HUES64 (cell line): ENCODE results near the gene GTF2H4.
A peak's percentile ranks its signal among the peaks of the same experiment; 100 is the strongest.

Experiments used
- H3K27ac ChIP-seq: 2 replicates; pipeline ENCODE4 v1.7.0; 2013; ENCODE audit warnings: low read depth, low read length, inconsistent platforms
- H3K27me3 ChIP-seq: 2 replicates; pipeline ENCODE4 v1.6.1; 2013; ENCODE audit warnings: mild to moderate bottlenecking, low read length; ENCODE audit not compliant: insufficient read depth
- H3K36me3 ChIP-seq: 2 replicates; pipeline ENCODE4 v1.6.1; 2013; ENCODE audit warnings: mild to moderate bottlenecking, low read length; ENCODE audit not compliant: insufficient read depth
- H3K4me1 ChIP-seq: 2 replicates; pipeline ENCODE4 v1.6.1; 2013; ENCODE audit warnings: mild to moderate bottlenecking, low read length, moderate library complexity; ENCODE audit not compliant: insufficient read depth
- H3K4me3 ChIP-seq: 2 replicates; pipeline ENCODE4 v1.5.1; 2013; ENCODE audit warnings: mild to moderate bottlenecking, low read length, moderate library complexity
- H3K9ac ChIP-seq: 2 replicates; pipeline ENCODE4 v1.6.1; 2013; ENCODE audit warnings: mild to moderate bottlenecking, low read depth, low read length
- H3K9me3 ChIP-seq: 2 replicates; pipeline ENCODE4 v1.6.1; 2013; ENCODE audit warnings: low read depth, low read length; ENCODE audit not compliant: insufficient read depth
- WGBS: fragments of 150-250, 120-280 bp; methylation state at CpG from one replicate; pipeline ENCODE4 v1.1.7; 2013; ENCODE audit warnings: missing lambda C conversion rate; 5-methylcytosine and 5-hydroxymethylcytosine counted together

Gene GTF2H4

DNA sequence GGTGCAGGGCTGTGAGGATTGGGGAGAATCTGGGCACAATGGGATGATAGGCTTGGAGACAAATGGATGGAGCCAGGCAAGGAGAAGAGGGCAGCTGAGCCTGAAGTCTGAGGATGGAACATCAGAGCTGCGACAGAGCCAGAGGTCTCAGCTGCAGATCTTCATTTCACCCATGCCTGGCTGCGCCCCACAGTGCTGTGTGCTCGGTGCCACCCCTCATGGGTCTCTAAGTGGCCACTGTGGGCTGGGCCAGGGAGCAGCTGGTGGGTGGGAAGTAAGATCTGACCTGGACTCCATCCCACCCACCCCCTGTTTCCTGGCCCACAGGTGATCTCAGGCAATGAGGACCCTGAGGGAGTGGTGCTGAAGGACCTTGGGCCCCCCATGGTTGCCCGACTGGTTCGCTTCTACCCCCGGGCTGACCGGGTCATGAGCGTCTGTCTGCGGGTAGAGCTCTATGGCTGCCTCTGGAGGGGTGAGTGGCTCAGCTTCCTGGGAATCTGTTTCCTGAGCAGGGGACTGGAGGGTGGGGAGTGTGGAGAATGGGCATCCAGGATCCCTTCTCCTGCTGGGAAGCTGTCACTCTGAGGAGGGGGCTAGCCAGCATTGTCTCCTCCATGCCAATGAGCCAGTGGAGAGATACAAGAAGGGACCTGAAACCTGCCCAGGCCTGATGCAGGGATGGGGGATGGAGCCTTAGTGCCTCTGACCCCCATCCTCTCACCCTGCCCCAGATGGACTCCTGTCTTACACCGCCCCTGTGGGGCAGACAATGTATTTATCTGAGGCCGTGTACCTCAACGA is 17.2 kb upstream of the GTF2H4 start:
- Histone ChIP-seq H3K27ac (0 out of 2 replicates have a peak overlapping the region, but pooled peaks have one; percentile 29), H3K9me3 (no peaks in the 10 kb centered on the region), H3K9ac (no peak overlapping the region), H3K27me3 (no peaks in the 10 kb centered on the region), H3K36me3 (peaks cover 81% of the 10 kb centered on the region), H3K4me3 (no peak overlapping the region), H3K4me1 (peaks cover 24% of the 10 kb centered on the region)
- WGBS, result 88% methylated on average over 12 of the region's 12 CpGs

DNA sequence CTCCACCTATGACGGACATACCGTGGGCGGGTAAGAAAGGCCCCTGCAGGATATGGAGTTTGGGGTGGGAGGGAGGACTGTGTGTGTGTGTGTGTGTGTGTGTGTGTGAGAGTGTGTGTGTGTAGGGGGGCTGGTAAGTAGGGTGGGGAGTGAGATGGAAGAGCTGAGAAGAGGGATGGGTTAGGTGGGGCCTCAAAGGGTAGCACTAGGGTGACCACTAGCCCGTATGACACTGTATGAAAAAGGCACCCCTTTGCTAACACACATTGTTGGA is 16.6 kb upstream of the GTF2H4 start:
- H3K36me3 ChIP-seq, result peaks cover 86% of the 10 kb centered on the region

DNA sequence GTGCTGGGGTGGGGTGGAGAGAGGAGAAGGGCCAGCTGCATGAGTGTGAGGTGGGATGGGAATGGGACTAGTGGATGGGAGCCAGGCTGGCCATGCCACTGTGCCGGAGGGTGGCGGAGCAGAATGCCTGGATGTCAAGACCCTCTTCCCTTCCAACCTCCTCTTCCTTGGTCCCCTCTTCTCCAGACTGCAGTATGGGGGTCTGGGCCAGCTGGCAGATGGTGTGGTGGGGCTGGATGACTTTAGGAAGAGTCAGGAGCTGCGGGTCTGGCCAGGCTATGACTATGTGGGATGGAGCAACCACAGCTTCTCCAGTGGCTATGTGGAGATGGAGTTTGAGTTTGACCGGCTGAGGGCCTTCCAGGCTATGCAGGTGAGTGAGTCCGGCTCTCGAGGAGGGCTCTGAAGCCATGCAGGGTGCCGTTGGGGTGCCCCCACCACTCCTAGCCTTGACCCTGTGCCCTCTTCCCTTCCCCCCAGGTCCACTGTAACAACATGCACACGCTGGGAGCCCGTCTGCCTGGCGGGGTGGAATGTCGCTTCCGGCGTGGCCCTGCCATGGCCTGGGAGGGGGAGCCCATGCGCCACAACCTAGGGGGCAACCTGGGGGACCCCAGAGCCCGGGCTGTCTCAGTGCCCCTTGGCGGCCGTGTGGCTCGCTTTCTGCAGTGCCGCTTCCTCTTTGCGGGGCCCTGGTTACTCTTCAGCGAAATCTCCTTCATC is 16.0 kb upstream of the GTF2H4 start:
- Histone ChIP-seq H3K9me3 (no peaks in the 10 kb centered on the region), H3K27me3 (no peaks in the 10 kb centered on the region), H3K9ac (no peak overlapping the region), H3K36me3 (peaks cover 92% of the 10 kb centered on the region), H3K4me1 (peaks cover 17% of the 10 kb centered on the region), H3K27ac (no peak overlapping the region), H3K4me3 (no peak overlapping the region)
- 92% methylated on average over 19 of the region's 21 CpGs for WGBS

More for the DNA sequence above, 16.6 kb upstream of the GTF2H4 start:
- Histone ChIP-seq H3K9me3 (no peaks in the 10 kb centered on the region), H3K27ac (no peak overlapping the region), H3K4me1 (peaks cover 23% of the 10 kb centered on the region), H3K27me3 (no peaks in the 10 kb centered on the region), H3K9ac (no peak overlapping the region), H3K4me3 (no peak overlapping the region)
- 91% methylated on average over 4 of the region's 4 CpGs for WGBS

DNA sequence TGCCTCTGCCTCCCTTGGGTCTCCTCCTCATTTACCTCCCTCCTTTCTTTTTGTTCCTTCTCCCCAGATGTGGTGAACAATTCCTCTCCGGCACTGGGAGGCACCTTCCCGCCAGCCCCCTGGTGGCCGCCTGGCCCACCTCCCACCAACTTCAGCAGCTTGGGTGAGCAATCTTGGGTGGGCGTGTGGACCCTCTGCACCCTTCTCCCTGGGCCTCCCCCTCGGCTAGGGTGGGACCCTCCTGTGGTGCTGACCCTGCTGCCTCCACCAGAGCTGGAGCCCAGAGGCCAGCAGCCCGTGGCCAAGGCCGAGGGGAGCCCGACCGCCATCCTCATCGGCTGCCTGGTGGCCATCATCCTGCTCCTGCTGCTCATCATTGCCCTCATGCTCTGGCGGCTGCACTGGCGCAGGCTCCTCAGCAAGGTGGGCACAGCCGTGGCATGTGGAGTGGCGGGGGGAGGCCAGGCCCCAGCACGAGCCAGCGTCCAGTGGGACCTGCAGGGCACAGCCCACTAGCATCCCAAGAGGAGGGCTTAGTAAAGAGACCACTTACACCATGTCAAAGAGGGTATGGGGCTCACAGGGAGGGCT is 14.9 kb upstream of the GTF2H4 start:
- WGBS, result 89% methylated on average over 16 of the region's 16 CpGs
- no peak overlapping the region for H3K27ac ChIP-seq

DNA sequence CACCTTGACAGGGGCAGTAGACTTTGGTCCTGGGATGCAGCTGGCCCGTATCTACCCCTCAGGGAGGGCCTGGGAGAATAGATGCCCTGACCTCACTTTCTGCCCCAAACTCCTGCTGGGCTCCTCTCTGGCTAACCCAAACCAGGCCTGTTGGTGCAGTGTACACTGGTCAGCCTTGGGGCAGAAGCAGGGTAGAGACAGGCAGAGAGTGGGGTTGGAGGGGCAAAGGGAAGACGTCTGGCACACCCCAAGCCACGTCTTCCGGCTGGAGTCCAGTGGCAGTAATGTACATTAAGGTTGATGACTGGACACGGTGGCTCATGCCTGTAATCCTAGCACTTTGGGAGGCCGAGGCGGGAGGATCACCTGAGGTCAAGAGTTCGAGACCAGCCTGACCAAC is 14.3 kb upstream of the GTF2H4 start:
- no peaks in the 10 kb centered on the region for H3K27me3 ChIP-seq
- no peak overlapping the region for H3K4me3 ChIP-seq
- H3K4me1 ChIP-seq, result peaks cover 2% of the 10 kb centered on the region; the same call in 1 of the 2 replicates
- H3K9me3 ChIP-seq, result no peaks in the 10 kb centered on the region
- H3K36me3 ChIP-seq, result peaks cover 99% of the 10 kb centered on the region
- 93% methylated on average over 8 of the region's 8 CpGs for WGBS
- H3K27ac ChIP-seq, result no peak overlapping the region
- H3K9ac ChIP-seq, result no peak overlapping the region

More for the DNA sequence above, 14.9 kb upstream of the GTF2H4 start:
- no peaks in the 10 kb centered on the region for H3K27me3 ChIP-seq
- peaks cover 7% of the 10 kb centered on the region; the same call in 1 of the 2 replicates for H3K4me1 ChIP-seq
- H3K36me3 ChIP-seq, result peaks cover 96% of the 10 kb centered on the region
- no peak overlapping the region for H3K9ac ChIP-seq
- no peaks in the 10 kb centered on the region for H3K9me3 ChIP-seq
- no peak overlapping the region for H3K4me3 ChIP-seq

DNA sequence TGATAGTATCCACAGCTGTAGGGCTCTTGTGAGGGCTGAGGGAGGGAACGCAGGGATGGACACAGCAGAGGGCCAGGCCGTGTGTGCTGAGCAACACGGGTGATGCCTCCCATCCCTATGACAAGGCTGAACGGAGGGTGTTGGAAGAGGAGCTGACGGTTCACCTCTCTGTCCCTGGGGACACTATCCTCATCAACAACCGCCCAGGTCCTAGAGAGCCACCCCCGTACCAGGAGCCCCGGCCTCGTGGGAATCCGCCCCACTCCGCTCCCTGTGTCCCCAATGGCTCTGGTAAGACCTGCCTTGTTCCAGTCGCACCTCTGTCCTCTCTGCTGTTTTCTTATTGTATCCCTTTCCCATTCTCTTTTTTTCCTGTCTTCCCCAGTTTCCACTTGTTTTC is 13.6 kb upstream of the GTF2H4 start:
- Histone ChIP-seq H3K27ac (no peak overlapping the region), H3K36me3 (peaks cover 99% of the 10 kb centered on the region), H3K4me3 (no peak overlapping the region), H3K4me1 (no peaks in the 10 kb centered on the region), H3K9me3 (no peaks in the 10 kb centered on the region), H3K27me3 (no peaks in the 10 kb centered on the region), H3K9ac (no peak overlapping the region)
- WGBS, result 95% methylated on average over 12 of the region's 12 CpGs

DNA sequence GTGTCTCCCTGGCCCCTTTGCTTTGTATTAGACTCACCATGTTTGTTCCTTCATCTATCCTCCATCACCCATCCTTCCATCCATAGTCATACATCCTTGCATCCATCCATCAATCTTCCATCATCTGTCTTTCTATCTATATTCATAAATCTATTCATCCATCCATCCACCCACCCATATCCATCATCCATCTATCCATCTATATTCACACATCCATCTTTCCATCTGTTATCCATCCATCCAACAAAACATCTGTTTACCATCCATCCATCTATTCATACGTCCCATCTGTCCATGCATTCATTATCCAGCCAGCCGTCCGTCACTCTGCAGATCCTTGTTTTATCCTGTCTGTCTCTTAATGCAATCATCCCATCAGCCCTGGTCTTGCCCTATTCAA is 13.1 kb upstream of the GTF2H4 start:
- Histone ChIP-seq H3K9me3 (no peaks in the 10 kb centered on the region), H3K9ac (no peak overlapping the region), H3K4me1 (no peaks in the 10 kb centered on the region), H3K36me3 (peaks cover 99% of the 10 kb centered on the region), H3K4me3 (no peak overlapping the region), H3K27me3 (no peaks in the 10 kb centered on the region), H3K27ac (no peak overlapping the region)
- 91% methylated on average over 3 of the region's 3 CpGs for WGBS

DNA sequence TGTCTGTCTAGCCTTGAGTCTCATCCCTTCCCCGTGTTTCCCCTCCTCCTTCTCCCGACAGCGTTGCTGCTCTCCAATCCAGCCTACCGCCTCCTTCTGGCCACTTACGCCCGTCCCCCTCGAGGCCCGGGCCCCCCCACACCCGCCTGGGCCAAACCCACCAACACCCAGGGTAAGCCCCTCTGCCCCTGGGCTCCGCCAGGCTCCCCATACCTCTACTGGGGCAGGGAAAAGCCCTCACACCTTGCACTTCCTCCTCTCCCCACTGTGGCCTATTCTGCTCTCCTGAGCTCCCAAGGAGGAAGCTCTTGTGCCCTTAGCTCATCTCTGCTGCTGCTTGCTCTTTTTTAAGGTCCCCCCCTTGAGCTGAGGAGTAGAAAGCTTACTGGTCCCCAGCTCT is 12.7 kb upstream of the GTF2H4 start:
- Histone ChIP-seq H3K36me3 (peaks cover 98% of the 10 kb centered on the region), H3K27me3 (no peaks in the 10 kb centered on the region), H3K4me3 (no peak overlapping the region), H3K27ac (no peak overlapping the region), H3K4me1 (no peaks in the 10 kb centered on the region), H3K9ac (no peak overlapping the region), H3K9me3 (no peaks in the 10 kb centered on the region)
- 87% methylated on average over 10 of the region's 10 CpGs for WGBS

DNA sequence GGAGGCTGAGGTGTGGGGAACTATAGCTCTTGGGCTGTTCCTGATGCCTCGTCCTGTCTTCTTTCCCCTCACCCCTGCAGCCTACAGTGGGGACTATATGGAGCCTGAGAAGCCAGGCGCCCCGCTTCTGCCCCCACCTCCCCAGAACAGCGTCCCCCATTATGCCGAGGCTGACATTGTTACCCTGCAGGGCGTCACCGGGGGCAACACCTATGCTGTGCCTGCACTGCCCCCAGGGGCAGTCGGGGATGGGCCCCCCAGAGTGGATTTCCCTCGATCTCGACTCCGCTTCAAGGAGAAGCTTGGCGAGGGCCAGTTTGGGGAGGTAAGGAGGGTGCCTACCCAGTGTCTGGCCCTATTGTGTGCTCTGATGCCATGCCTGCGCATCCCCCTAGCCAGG is 11.5 kb upstream of the GTF2H4 start:
- H3K9me3 ChIP-seq, result no peaks in the 10 kb centered on the region
- no peak overlapping the region for H3K4me3 ChIP-seq
- peaks cover 86% of the 10 kb centered on the region for H3K36me3 ChIP-seq
- WGBS, result 93% methylated on average over 13 of the region's 13 CpGs
- H3K9ac ChIP-seq, result no peak overlapping the region
- H3K4me1 ChIP-seq, result no peaks in the 10 kb centered on the region
- no peaks in the 10 kb centered on the region for H3K27me3 ChIP-seq
- no peak overlapping the region for H3K27ac ChIP-seq

DNA sequence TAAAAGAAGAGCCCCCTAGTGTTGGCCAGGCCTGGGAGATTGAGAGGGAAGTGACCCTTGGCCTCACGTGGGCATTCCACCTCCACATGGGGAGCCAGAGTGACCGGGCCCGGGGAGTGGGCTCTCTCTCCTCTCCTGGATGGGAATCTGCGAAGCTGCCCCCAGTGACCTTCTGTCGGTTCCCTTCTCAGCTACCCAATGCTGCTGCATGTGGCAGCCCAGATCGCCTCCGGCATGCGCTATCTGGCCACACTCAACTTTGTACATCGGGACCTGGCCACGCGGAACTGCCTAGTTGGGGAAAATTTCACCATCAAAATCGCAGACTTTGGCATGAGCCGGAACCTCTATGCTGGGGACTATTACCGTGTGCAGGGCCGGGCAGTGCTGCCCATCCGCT is 10.1 kb upstream of the GTF2H4 start:
- H3K9ac ChIP-seq, result no peak overlapping the region
- no peaks in the 10 kb centered on the region for H3K9me3 ChIP-seq
- 91% methylated on average over 16 of the region's 16 CpGs for WGBS
- H3K36me3 ChIP-seq, result peaks cover 72% of the 10 kb centered on the region
- no peak overlapping the region for H3K4me3 ChIP-seq
- no peak overlapping the region for H3K27ac ChIP-seq
- H3K27me3 ChIP-seq, result no peaks in the 10 kb centered on the region
- no peaks in the 10 kb centered on the region for H3K4me1 ChIP-seq

DNA sequence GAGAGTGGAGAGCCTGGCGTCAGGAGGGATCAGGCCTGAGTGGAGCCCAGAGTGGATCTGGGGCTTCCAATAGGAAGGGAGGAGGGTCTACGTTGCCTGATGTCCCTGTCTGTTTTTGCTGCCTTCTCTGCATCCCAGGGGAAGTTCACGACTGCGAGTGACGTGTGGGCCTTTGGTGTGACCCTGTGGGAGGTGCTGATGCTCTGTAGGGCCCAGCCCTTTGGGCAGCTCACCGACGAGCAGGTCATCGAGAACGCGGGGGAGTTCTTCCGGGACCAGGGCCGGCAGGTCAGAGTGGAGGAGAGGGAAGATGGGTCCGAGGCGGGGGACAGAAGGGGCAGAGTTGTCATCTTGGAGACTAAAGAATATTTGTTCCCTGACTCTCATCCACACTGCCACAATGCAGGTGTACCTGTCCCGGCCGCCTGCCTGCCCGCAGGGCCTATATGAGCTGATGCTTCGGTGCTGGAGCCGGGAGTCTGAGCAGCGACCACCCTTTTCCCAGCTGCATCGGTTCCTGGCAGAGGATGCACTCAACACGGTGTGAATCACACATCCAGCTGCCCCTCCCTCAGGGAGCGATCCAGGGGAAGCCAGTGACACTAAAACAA is 9.2 kb upstream of the GTF2H4 start:
- H3K9me3 ChIP-seq, result no peaks in the 10 kb centered on the region
- peaks cover 63% of the 10 kb centered on the region for H3K36me3 ChIP-seq
- WGBS, result 88% methylated on average over 23 of the region's 23 CpGs
- no peak overlapping the region for H3K27ac ChIP-seq
- no peaks in the 10 kb centered on the region for H3K27me3 ChIP-seq
- H3K9ac ChIP-seq, result no peak overlapping the region
- no peaks in the 10 kb centered on the region for H3K4me1 ChIP-seq
- H3K4me3 ChIP-seq, result no peak overlapping the region
